Measurements from ENCODE around the gene SYT14.

DNA sequence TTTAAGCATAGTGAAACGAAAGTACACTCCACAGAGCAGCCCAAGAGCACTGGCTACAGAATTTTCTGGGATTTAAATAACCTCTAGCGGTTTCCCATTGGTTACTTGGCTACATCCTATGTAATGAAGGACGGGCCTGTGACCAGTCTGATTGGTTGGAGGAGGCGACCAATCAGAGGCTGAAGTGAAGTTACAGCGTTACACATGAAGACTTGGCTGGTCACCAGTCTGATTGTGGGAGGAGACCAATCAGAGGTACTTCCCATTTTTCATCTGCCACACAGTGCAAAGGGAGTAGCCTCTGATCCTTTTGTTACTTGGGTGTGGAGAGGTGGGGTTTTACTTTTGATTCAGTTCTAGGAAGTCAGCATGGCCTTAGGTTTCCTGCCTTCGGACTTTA lies 151.8 kb downstream of the SYT14 start:
- TF ChIP-seq EZH2phosphoT487 (IDR thresholded peaks at IDR 0.05; ENCODE audit: low read depth) = no peak
- TF ChIP-seq, protein P1, sequence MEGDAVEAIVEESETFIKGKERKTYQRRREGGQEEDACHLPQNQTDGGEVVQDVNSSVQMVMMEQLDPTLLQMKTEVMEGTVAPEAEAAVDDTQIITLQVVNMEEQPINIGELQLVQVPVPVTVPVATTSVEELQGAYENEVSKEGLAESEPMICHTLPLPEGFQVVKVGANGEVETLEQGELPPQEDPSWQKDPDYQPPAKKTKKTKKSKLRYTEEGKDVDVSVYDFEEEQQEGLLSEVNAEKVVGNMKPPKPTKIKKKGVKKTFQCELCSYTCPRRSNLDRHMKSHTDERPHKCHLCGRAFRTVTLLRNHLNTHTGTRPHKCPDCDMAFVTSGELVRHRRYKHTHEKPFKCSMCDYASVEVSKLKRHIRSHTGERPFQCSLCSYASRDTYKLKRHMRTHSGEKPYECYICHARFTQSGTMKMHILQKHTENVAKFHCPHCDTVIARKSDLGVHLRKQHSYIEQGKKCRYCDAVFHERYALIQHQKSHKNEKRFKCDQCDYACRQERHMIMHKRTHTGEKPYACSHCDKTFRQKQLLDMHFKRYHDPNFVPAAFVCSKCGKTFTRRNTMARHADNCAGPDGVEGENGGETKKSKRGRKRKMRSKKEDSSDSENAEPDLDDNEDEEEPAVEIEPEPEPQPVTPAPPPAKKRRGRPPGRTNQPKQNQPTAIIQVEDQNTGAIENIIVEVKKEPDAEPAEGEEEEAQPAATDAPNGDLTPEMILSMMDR (IDR thresholded peaks at IDR 0.05; ENCODE audit: low read depth, low read length) = no peak
